ENCODE measurements around the gene NAGK.

The NAGK gene

DNA sequence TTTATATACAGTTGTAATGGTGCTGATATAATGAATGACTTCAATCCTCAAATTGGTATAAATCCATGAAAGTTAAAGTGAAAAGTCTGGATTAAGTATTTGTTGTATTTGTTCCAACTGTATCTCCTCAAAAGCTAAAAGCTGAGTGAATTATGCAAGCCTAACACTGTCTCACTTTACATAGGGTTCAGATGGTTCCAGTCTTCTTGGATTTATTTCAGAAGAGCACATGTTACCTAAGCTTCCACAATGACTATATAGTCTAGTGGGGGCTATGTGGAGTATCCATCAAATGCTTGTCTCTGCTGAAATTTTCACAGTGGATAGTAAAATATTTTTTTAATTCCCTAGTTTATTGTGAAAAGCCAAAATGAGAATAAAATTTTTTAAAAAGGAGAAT lies 48.6 kb downstream of the NAGK start:
- FAIRE-seq = no peak

DNA sequence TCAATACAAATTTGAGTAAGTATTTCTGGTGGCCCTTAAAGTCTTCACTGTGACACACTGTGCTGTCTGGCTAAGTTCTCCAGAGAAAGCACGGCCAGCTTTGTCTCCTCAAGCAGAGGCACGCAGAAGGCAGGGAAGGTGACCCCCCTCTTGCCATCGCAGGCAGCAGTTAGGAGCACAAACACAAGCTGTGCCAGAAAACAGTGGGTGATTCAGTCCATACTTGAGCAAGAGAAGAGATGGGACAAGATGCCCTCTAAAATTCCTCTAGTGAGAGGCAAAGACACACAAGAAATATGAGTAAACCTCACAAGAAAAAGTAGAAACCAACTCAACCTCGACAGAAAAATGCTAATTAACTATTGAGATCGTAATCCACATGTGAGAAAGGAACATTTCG lies 51.7 kb downstream of the NAGK start:
- FAIRE-seq = no peak

DNA sequence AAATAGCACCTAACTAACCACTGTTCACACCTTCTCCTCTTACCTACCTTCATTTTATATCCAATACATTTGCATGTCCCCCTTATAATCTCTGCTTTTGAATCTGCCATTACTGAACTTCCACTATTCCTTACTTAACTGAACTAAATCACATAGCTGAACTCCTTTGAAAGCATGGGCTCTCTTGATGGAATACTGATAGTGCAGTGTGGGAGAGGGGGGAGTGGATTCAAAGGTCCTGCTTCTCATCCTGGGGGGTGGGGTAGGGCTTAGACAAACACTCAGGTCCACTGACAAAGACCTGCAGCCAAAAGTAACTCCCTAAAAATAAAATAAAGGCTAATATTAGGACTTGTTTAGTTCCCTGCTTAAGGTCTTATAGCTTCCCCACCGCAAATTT lies 53.0 kb downstream of the NAGK start:
- FAIRE-seq = no peak

DNA sequence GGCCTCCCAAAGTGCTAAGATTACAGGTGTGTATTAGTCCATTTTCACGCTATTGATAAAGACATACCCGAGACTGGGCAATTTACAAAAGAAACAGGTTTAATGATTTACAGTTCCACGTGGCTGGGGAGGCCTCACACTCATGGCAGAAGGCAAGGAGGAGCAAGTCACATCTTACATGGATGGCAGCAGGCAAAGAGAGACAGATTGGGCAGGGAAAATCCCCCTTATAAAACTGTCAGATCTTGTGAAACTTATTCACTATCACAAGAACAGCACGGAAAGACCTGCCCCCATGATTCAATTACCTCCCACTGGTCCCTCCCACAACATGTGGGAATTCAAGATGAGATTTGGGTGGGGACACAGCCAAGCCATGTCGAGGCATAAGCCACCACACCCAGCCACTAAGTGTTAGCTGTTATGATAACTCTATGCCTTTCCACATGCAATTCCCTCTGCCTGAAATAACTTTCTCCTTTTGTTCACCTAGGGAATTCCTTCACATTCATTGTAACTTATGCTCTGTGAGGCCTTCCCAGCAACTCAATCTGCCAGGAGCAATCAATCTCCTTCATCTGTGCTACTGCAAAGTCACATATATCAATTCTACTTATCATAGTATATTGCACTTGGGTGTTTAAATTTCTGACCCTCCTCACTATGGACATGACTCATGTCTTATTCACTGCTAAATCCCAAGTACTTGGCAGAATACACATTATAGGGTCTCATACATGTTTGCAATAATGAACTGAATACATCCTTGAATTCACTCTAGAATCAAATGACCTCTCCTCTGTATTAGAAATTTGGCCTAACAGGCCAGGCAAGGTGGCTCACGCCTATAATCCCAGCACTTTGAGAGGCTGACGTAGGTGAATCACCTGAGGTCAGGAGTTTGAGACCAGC lies 54.2 kb downstream of the NAGK start:
- no peak for FAIRE-seq

DNA sequence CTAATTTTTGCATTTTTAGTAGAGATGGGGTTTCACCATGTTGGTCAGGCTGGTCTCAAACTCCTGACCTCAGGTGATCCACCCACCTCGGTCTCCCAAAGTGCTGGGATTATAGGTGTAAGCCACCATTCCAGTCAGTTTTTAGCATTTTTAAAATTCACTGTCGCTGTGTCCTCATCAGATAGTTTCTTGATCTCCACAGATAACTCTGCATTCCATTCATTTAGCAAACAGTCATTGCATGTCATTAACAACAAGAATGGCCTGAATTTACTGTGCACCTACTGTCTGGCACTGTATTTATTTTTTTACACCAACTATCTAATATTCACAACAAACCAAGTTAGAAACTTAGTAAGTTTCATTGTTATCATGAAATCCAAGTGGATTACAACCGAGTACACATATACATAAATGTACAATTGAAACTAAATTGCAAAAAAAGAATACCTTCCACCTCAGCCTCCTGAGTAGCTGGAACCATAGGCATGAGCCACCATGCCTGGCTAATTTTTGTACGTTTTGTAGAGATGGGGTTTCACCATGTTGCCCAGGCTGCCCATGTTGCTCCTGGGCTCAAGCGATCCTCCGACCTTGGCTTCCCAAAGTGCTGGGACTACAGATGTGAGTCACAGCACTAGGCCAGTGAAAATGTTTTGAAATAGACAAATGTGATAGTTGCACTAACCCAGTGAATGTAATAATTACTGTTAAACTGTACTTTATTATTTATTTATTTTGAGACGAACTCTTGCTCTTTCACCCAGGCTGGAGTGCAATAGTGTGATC lies 57.3 kb downstream of the NAGK start:
- no peak for FAIRE-seq

DNA sequence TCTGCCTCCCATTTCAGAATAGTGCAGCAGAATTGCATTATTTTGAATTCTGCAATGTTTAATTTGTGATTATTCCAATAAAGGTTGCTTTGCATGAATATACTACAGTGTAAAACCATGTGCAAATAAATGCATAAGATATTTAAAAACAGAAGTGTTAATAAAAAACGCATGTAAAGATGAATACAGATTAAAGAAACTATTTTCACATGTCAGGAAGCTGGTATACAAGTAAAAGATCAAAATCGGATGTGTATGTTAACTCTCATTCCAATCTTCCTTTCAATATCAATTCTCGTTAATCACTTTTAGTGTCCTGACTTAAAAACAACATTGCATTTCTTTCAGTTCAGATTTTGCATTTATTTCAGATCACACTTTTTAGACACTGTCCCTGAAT lies 58.5 kb downstream of the NAGK start:
- FAIRE-seq = no peak
